Gastrocnemius medialis (tissue), 4 donors: ENCODE results near the gene TEX2. TPM values are rescaled to one million over a fixed set of nuclear protein-coding genes. Genes with fewer than 3 reads are reported as not detected.
A peak's percentile ranks its signal among the peaks of the same experiment; 100 is the strongest.

Experiments used
- ATAC-seq, 2 donors: fragments of 150-250 bp; one replicate each; pipeline ENCODE4 v1.9.1; 2016
- DNase-seq, 2 donors: peaks; one replicate each; pipeline ENCODE4 v3.0.0-alpha.2; 2019
- H3K27ac ChIP-seq, 4 donors: fragments of 200-600 bp; sonication (generic); 1 replicate in 1 of 4; 2 replicates in 3 of 4; pipeline ENCODE4 v1.5.1; 2016 to 2018; ENCODE audit warnings: mild to moderate bottlenecking in 2 of 4, moderate library complexity in 1 of 4
- H3K27me3 ChIP-seq, 3 donors: fragments of 200-600 bp; sonication (generic) in 2 of 3; 1 replicate in 1 of 3; 2 replicates in 2 of 3; pipeline versions ENCODE4 v1.5.1 to v1.6.0; 2016 to 2019; ENCODE audit warnings: mild to moderate bottlenecking in 1 of 3, moderate library complexity in 1 of 3
- H3K36me3 ChIP-seq, 2 donors: fragments of 200-600 bp; sonication (generic) in 1 of 2; one replicate each; pipeline ENCODE4 v1.5.1; 2017 to 2018
- H3K4me1 ChIP-seq, 2 donors: fragments of 200-600 bp; sonication (generic) in 1 of 2; one replicate each; pipeline ENCODE4 v1.5.1; 2016 to 2017; ENCODE audit warnings: mild to moderate bottlenecking in 2 of 2
- H3K4me3 ChIP-seq, 4 donors: fragments of 200-600 bp; sonication (generic) in 3 of 4; 1 replicate in 1 of 4; 2 replicates in 3 of 4; pipeline ENCODE4 v1.5.1; 2016 to 2019; ENCODE audit warnings: mild to moderate bottlenecking in 2 of 4
- H3K9me3 ChIP-seq, 3 donors: fragments of 200-600 bp; sonication (generic) in 2 of 3; 1 replicate in 1 of 3; 2 replicates in 2 of 3; pipeline ENCODE4 v1.5.1; 2016 to 2019
- POLR2A ChIP-seq, 2 donors: fragments of 450-650 bp; IDR thresholded peaks; one replicate each; pipeline ENCODE4 v1.6.1; 2017; ENCODE audit warnings: antibody characterized with exemption in 2 of 2, mild to moderate bottlenecking in 2 of 2, moderate library complexity in 2 of 2
- in situ Hi-C, 4 donors: fragments of 200-750 bp; cut with MboI; loops; one replicate each; pipeline versions ENCODE4 v1.15.0 to v1.8.0; 2017; ENCODE audit warnings: low sequenced_read_pairs in 4 of 4
- intact Hi-C: fragments of 100-400 bp; cut with DNase I; formaldehyde crosslinking; loops from one replicate; pipeline ENCODE4 v1.15.1; 2023; ENCODE audit warnings: low total_unique reads
- total RNA-seq, 4 donors: library from RNA; depleted of rRNA; stranded (reverse); fragments of >200 nt; gene quantifications; one replicate each; pipeline versions ENCODE4 v1.1.0 to v1.2.3, GENCODE V29; 2016
- TF ChIP-seq, protein P1 (sequence below), 5 experiments: fragments of 450-650 bp in 3 of 5; fragments of 200-600 bp in 2 of 5; sonication (generic) in 2 of 5; IDR thresholded peaks in 4 of 5; conservative IDR thresholded peaks in 1 of 5; 1 replicate in 4 of 5; 2 replicates in 1 of 5; pipeline ENCODE4 v1.5.1; 2016 to 2019; ENCODE audit warnings: antibody characterized with exemption in 5 of 5, mild to moderate bottlenecking in 3 of 5, moderate library complexity in 3 of 5

TEX2 gene
- total RNA-seq, 4 donors from 2014 or later: 39.0 to 91.1 (median 77.4) TPM

- intact Hi-C loops (no loop called here), in situ Hi-C loops (loop anchor here in 1 of 4 donors (10.0 kb wide), 1 partner anchor 120 kb away; no protein-coding TSS in a partner anchor)
- Histone ChIP-seq H3K27me3 (no peaks in the 10 kb centered on the region), H3K4me1 (peaks cover 0 to 3% of the 10 kb centered on the region in 2 donors), H3K36me3 (no peaks in the 10 kb centered on the region), H3K27ac (no peak overlapping the region), H3K9me3 (no peaks in the 10 kb centered on the region), H3K4me3 (no peak overlapping the region)
- no peak for TF ChIP-seq POLR2A (IDR thresholded peaks at IDR 0.05)
- ATAC-seq (no peak), DNase-seq (no peak)
These were observed 41.5 kb upstream of the TEX2 start for GRCh38 chr17:64304551-64304950.

GRCh38 chr17:64300699-64300965 lies 37.6 kb upstream of the TEX2 start:
- no peaks in the 10 kb centered on the region for H3K9me3 ChIP-seq
- DNase-seq (no peak), ATAC-seq (no peak)
- TF ChIP-seq, protein P1, sequence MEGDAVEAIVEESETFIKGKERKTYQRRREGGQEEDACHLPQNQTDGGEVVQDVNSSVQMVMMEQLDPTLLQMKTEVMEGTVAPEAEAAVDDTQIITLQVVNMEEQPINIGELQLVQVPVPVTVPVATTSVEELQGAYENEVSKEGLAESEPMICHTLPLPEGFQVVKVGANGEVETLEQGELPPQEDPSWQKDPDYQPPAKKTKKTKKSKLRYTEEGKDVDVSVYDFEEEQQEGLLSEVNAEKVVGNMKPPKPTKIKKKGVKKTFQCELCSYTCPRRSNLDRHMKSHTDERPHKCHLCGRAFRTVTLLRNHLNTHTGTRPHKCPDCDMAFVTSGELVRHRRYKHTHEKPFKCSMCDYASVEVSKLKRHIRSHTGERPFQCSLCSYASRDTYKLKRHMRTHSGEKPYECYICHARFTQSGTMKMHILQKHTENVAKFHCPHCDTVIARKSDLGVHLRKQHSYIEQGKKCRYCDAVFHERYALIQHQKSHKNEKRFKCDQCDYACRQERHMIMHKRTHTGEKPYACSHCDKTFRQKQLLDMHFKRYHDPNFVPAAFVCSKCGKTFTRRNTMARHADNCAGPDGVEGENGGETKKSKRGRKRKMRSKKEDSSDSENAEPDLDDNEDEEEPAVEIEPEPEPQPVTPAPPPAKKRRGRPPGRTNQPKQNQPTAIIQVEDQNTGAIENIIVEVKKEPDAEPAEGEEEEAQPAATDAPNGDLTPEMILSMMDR (IDR thresholded peaks at IDR 0.05 in 4 of 5, conservative IDR thresholded peaks at IDR 0.05 in 1 of 5): no peak
- no peak for TF ChIP-seq POLR2A (IDR thresholded peaks at IDR 0.05)
- H3K4me3 ChIP-seq: no peak overlapping the region
- H3K27ac ChIP-seq: no peak overlapping the region
- no peaks in the 10 kb centered on the region for H3K27me3 ChIP-seq
- H3K4me1 ChIP-seq: no peaks in the 10 kb centered on the region
- intact Hi-C loops (no loop called here), in situ Hi-C loops (loop anchor here in 1 of 4 donors (10.0 kb wide), 1 partner anchor 124 kb away; no protein-coding TSS in a partner anchor)
- H3K36me3 ChIP-seq: no peaks in the 10 kb centered on the region

GRCh38 chr17:64297467-64298088 lies 34.5 kb upstream of the TEX2 start:
- Histone ChIP-seq H3K9me3 (no peaks in the 10 kb centered on the region), H3K4me3 (no peak overlapping the region), H3K27me3 (no peaks in the 10 kb centered on the region), H3K36me3 (no peaks in the 10 kb centered on the region), H3K27ac (no peak overlapping the region), H3K4me1 (no peaks in the 10 kb centered on the region)
- DNase-seq: no peak
- intact Hi-C loops (no loop called here), in situ Hi-C loops (loop anchor here (25.0 kb wide), 3 partner anchors 235 to 385 kb away; partner anchors contain the start of genes CSHL1 (in 3 of the 4) and GH1 (in 3 of the 4))
- TF ChIP-seq, protein P1 (IDR thresholded peaks at IDR 0.05 in 4 of 5, conservative IDR thresholded peaks at IDR 0.05 in 1 of 5): no peak
- TF ChIP-seq POLR2A (IDR thresholded peaks at IDR 0.05): no peak
- peak; percentile 53 to 54 for ATAC-seq

GRCh38 chr17:64296246-64296645 lies 33.2 kb upstream of the TEX2 start:
- H3K9me3 ChIP-seq: no peaks in the 10 kb centered on the region
- TF ChIP-seq, protein P1 (IDR thresholded peaks at IDR 0.05 in 4 of 5, conservative IDR thresholded peaks at IDR 0.05 in 1 of 5): no peak
- TF ChIP-seq POLR2A (IDR thresholded peaks at IDR 0.05): no peak
- no peak overlapping the region for H3K4me3 ChIP-seq
- H3K4me1 ChIP-seq: no peaks in the 10 kb centered on the region
- H3K27ac ChIP-seq: no peak overlapping the region
- no peaks in the 10 kb centered on the region for H3K36me3 ChIP-seq
- in situ Hi-C loops: loop anchor here (25.0 kb wide), 3 partner anchors 234 to 384 kb away; partner anchors contain the start of genes CSHL1 (in 3 of the 4) and GH1 (in 3 of the 4)
- H3K27me3 ChIP-seq: no peaks in the 10 kb centered on the region
- intact Hi-C loops: no loop called here
- DNase-seq: no peak
- ATAC-seq: no peak

- Histone ChIP-seq H3K36me3 (no peaks in the 10 kb centered on the region), H3K4me3 (no peak overlapping the region), H3K27me3 (no peaks in the 10 kb centered on the region), H3K4me1 (no peaks in the 10 kb centered on the region), H3K9me3 (no peaks in the 10 kb centered on the region), H3K27ac (no peak overlapping the region)
- TF ChIP-seq, protein P1 (IDR thresholded peaks at IDR 0.05 in 4 of 5, conservative IDR thresholded peaks at IDR 0.05 in 1 of 5): no peak
- TF ChIP-seq POLR2A (IDR thresholded peaks at IDR 0.05): no peak
- in situ Hi-C loops (loop anchor here (25.0 kb wide), 3 partner anchors 233 to 383 kb away; partner anchors contain the start of genes CSHL1 (in 3 of the 4) and GH1 (in 3 of the 4)), intact Hi-C loops (no loop called here)
- ATAC-seq: no peak
- DNase-seq: no peak
These were observed 32.1 kb upstream of the TEX2 start for GRCh38 chr17:64295146-64295545.
